ENCODE results near the gene RASGEF1C. TPM values are rescaled to one million over a fixed set of nuclear protein-coding genes. Genes with fewer than 3 reads are reported as not detected.

The RASGEF1C gene
- total and polyA plus RNA-seq, 4 donors = 0.09 to 0.10 TPM; not detected in 2

- TF ChIP-seq SP1 (IDR thresholded peaks at IDR 0.05) = no peak
- no peak for TF ChIP-seq ZBTB33 (IDR thresholded peaks at IDR 0.05)
- TF ChIP-seq GABPA (IDR thresholded peaks at IDR 0.05 in 1 of 2, conservative IDR thresholded peaks at IDR 0.05 in 1 of 2) = no peak
- no peak for TF ChIP-seq YY1 (IDR thresholded peaks at IDR 0.05)
- no peak for TF ChIP-seq HNF4A (conservative IDR thresholded peaks at IDR 0.05)
- TF ChIP-seq CTCF (IDR thresholded peaks at IDR 0.05; ENCODE audit: low read depth, low read length, missing input control) = no peak
- TF ChIP-seq FOXA1 (IDR thresholded peaks at IDR 0.05) = no peak
- no peak for TF ChIP-seq ATF3 (IDR thresholded peaks at IDR 0.05)
- no peak for TF ChIP-seq FOXA2 (IDR thresholded peaks at IDR 0.05)
- TF ChIP-seq, protein P1, sequence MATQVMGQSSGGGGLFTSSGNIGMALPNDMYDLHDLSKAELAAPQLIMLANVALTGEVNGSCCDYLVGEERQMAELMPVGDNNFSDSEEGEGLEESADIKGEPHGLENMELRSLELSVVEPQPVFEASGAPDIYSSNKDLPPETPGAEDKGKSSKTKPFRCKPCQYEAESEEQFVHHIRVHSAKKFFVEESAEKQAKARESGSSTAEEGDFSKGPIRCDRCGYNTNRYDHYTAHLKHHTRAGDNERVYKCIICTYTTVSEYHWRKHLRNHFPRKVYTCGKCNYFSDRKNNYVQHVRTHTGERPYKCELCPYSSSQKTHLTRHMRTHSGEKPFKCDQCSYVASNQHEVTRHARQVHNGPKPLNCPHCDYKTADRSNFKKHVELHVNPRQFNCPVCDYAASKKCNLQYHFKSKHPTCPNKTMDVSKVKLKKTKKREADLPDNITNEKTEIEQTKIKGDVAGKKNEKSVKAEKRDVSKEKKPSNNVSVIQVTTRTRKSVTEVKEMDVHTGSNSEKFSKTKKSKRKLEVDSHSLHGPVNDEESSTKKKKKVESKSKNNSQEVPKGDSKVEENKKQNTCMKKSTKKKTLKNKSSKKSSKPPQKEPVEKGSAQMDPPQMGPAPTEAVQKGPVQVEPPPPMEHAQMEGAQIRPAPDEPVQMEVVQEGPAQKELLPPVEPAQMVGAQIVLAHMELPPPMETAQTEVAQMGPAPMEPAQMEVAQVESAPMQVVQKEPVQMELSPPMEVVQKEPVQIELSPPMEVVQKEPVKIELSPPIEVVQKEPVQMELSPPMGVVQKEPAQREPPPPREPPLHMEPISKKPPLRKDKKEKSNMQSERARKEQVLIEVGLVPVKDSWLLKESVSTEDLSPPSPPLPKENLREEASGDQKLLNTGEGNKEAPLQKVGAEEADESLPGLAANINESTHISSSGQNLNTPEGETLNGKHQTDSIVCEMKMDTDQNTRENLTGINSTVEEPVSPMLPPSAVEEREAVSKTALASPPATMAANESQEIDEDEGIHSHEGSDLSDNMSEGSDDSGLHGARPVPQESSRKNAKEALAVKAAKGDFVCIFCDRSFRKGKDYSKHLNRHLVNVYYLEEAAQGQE (IDR thresholded peaks at IDR 0.05) = no peak
- no peak for TF ChIP-seq NR2F2 (IDR thresholded peaks at IDR 0.05)
- TF ChIP-seq EGR1 (IDR thresholded peaks at IDR 0.05; ENCODE audit: low read depth in 2 of 2) = no peak
- no peak for TF ChIP-seq TAF1 (conservative IDR thresholded peaks at IDR 0.05)
- no peak for TF ChIP-seq RAD21 (IDR thresholded peaks at IDR 0.05)
- TF ChIP-seq HNF4G (IDR thresholded peaks at IDR 0.05) = no peak
- no peak for TF ChIP-seq MAX (IDR thresholded peaks at IDR 0.05)
- TF ChIP-seq RXRA (IDR thresholded peaks at IDR 0.05) = no peak
- TF ChIP-seq JUND (IDR thresholded peaks at IDR 0.05) = no peak
- H3K9me3 ChIP-seq (ENCODE audit: control insufficient read depth in 4 of 4, low read length in 3 of 4) = no peaks in the 10 kb centered on the region
- H3K27me3 ChIP-seq (ENCODE audit: control insufficient read depth in 4 of 4, insufficient read depth in 4 of 4, low read length in 3 of 4) = no peaks in the 10 kb centered on the region
- no peak overlapping the region for H3K27ac ChIP-seq (ENCODE audit: low read depth in 1 of 2, low read length in 2 of 2)
- no peak for DNase-seq (ENCODE audit: low spot score)
- H3K9ac ChIP-seq (ENCODE audit: low read depth in 1 of 2, low read length in 2 of 2) = no peak overlapping the region
- no peak overlapping the region for H3K4me3 ChIP-seq (ENCODE audit: low read depth in 1 of 3, low read length in 3 of 3)
- H3K36me3 ChIP-seq (ENCODE audit: control insufficient read depth in 4 of 4, insufficient read depth in 3 of 4, low read depth in 1 of 4, low read length in 3 of 4) = no peaks in the 10 kb centered on the region
- peaks cover 4 to 7% (median 5%) of the 10 kb centered on the region in 4 donors for H3K4me1 ChIP-seq (ENCODE audit: control insufficient read depth in 4 of 4, insufficient read depth in 4 of 4, low read length in 3 of 4)
- 78% methylated on average over 13 of the region's 13 CpGs for WGBS
Measured at GRCh38 chr5:180128671-180129261, 80.2 kb downstream of the RASGEF1C start.

Data from liver (tissue), 9 donors.